ENCODE results near the gene ZNF608.

- TF ChIP-seq POLR2A (IDR thresholded peaks at IDR 0.05; ENCODE audit: borderline replicate concordance, extremely low read depth, insufficient read depth, insufficient read length): no peak
- no peak for TF ChIP-seq JUND (IDR thresholded peaks at IDR 0.05)
- TF ChIP-seq SIN3A (IDR thresholded peaks at IDR 0.05; ENCODE audit: low read depth): no peak
- TF ChIP-seq CTCF (IDR thresholded peaks at IDR 0.05 in 2 of 3, conservative IDR thresholded peaks at IDR 0.05 in 1 of 3; ENCODE audit: borderline replicate concordance in 1 of 3, insufficient read depth in 1 of 3, low read depth in 2 of 3, low read length in 2 of 3): no peak
- no peak for TF ChIP-seq POLR2AphosphoS5 (IDR thresholded peaks at IDR 0.05; ENCODE audit: low read depth, low read length)
- no peak for TF ChIP-seq ATF3 (IDR thresholded peaks at IDR 0.05)
- TF ChIP-seq EZH2 (IDR thresholded peaks at IDR 0.05): no peak
- no peak for TF ChIP-seq ZNF274 (IDR thresholded peaks at IDR 0.05; ENCODE audit: low read depth, low read length)
- no peak for TF ChIP-seq SRF (IDR thresholded peaks at IDR 0.05; ENCODE audit: low read depth)
- TF ChIP-seq ZBTB33 (IDR thresholded peaks at IDR 0.05; ENCODE audit: extremely low read depth, insufficient replicate concordance, low read length): no peak
- TF ChIP-seq MAX (IDR thresholded peaks at IDR 0.05): no peak
Measured at GRCh38 chr5:124744170-124744971, 2.1 kb downstream of the ZNF608 start.

All from HCT116 (cell line).